Endothelial cell of umbilical vein (primary cell): Measurements from ENCODE around the gene PCDHGB2.

Source experiments
- CTCF ChIP-seq, 2 donors: IDR thresholded peaks; 1 replicate in 1 of 2; 2 replicates in 1 of 2; pipeline ENCODE4 v1.5.1; 2011; ENCODE audit warnings: low read length in 2 of 2, mild to moderate bottlenecking in 2 of 2, moderate library complexity in 2 of 2, control low read depth in 1 of 2, inconsistent platforms in 1 of 2, low read depth in 1 of 2; ENCODE audit not compliant: insufficient read depth in 1 of 2; ENCODE audit errors: extremely low read depth in 1 of 2
- EZH2 ChIP-seq: IDR thresholded peaks from 2 replicates; pipeline ENCODE4 v1.6.1; 2012; ENCODE audit warnings: borderline replicate concordance, low read depth, mild to moderate bottlenecking, moderate library complexity, low read length, inconsistent platforms; ENCODE audit not compliant: severe bottlenecking
- JUN ChIP-seq: IDR thresholded peaks from 2 replicates; pipeline ENCODE4 v1.6.1; 2011; ENCODE audit warnings: borderline replicate concordance, low read depth; ENCODE audit not compliant: insufficient read length, insufficient read depth
- MAX ChIP-seq: IDR thresholded peaks from 2 replicates; pipeline ENCODE4 v1.6.1; 2011; ENCODE audit not compliant: insufficient read depth, insufficient read length
- POLR2AphosphoS5 ChIP-seq: IDR thresholded peaks from 2 replicates; pipeline ENCODE4 v1.6.1; 2012; ENCODE audit warnings: low read depth, mild to moderate bottlenecking, control low read depth, low read length, moderate library complexity; ENCODE audit not compliant: insufficient read depth

- no peak for TF ChIP-seq CTCF (IDR thresholded peaks at IDR 0.05; ENCODE audit: extremely low read depth in 1 of 2, insufficient read depth in 1 of 2, low read depth in 1 of 2, low read length in 2 of 2)
- TF ChIP-seq EZH2, result peak; percentile 0
- TF ChIP-seq POLR2AphosphoS5, result no peak
- no peak for TF ChIP-seq JUN
- no peak for TF ChIP-seq MAX
These were observed 891 bp downstream of the PCDHGB2 start for GRCh38 chr5:141360685-141361084.
